HL-60 (cell line): ENCODE measurements around the gene TPP1.

Source experiments
- DNase-seq, 2 experiments: peaks; one replicate each; pipeline ENCODE4 v3.0.0-alpha.2; 2010 to 2020; ENCODE audit warnings: low read depth in 1 of 2, low spot score in 1 of 2
- H3K27ac ChIP-seq: fragments of 250-450 bp; sonication (Bioruptor Pico); replicated peaks from 2 replicates; pipeline ENCODE4 v1.5.1; 2020; ENCODE audit warnings: mild to moderate bottlenecking, moderate library complexity
- H3K27me3 ChIP-seq: fragments of 250-450 bp; sonication (Bioruptor Pico); 2 replicates; pipeline ENCODE4 v1.5.1; 2021; ENCODE audit warnings: mild to moderate bottlenecking, moderate library complexity; ENCODE audit not compliant: insufficient read depth, poor library complexity, severe bottlenecking
- H3K4me3 ChIP-seq: replicated peaks from 2 replicates; pipeline ENCODE4 v1.5.1; 2011; ENCODE audit warnings: mild to moderate bottlenecking, control low read depth, low read length; ENCODE audit not compliant: insufficient read depth
- CTCF ChIP-seq: IDR thresholded peaks from one replicate; pipeline ENCODE4 v1.5.1; 2011; ENCODE audit warnings: low read length, control low read depth, inconsistent platforms; ENCODE audit not compliant: insufficient read depth
- GABPA ChIP-seq: IDR thresholded peaks from 2 replicates; pipeline ENCODE4 v1.6.1; 2012; ENCODE audit warnings: low read depth
- POLR2AphosphoS5 ChIP-seq: IDR thresholded peaks from 2 replicates; pipeline ENCODE4 v1.6.1; 2012; ENCODE audit warnings: low read depth
- SPI1 ChIP-seq: IDR thresholded peaks from 2 replicates; pipeline ENCODE4 v1.6.1; 2012; ENCODE audit warnings: low read depth, mild to moderate bottlenecking, borderline replicate concordance
- TF ChIP-seq, protein P1 (sequence below): IDR thresholded peaks from 2 replicates; pipeline ENCODE4 v1.6.1; 2012; ENCODE audit warnings: low read depth; ENCODE audit not compliant: insufficient replicate concordance

Gene TPP1

GRCh38 chr11:6576471-6577373 is 42.5 kb downstream of the TPP1 start:
- DNase-seq, result peak; percentile 17 to 45
- Histone ChIP-seq H3K27ac (no peak overlapping the region), H3K27me3 (no peaks in the 10 kb centered on the region), H3K4me3 (no peak overlapping the region)
- TF ChIP-seq CTCF (no peak), POLR2AphosphoS5 (no peak), GABPA (no peak), SPI1 (no peak)
- TF ChIP-seq, protein P1, sequence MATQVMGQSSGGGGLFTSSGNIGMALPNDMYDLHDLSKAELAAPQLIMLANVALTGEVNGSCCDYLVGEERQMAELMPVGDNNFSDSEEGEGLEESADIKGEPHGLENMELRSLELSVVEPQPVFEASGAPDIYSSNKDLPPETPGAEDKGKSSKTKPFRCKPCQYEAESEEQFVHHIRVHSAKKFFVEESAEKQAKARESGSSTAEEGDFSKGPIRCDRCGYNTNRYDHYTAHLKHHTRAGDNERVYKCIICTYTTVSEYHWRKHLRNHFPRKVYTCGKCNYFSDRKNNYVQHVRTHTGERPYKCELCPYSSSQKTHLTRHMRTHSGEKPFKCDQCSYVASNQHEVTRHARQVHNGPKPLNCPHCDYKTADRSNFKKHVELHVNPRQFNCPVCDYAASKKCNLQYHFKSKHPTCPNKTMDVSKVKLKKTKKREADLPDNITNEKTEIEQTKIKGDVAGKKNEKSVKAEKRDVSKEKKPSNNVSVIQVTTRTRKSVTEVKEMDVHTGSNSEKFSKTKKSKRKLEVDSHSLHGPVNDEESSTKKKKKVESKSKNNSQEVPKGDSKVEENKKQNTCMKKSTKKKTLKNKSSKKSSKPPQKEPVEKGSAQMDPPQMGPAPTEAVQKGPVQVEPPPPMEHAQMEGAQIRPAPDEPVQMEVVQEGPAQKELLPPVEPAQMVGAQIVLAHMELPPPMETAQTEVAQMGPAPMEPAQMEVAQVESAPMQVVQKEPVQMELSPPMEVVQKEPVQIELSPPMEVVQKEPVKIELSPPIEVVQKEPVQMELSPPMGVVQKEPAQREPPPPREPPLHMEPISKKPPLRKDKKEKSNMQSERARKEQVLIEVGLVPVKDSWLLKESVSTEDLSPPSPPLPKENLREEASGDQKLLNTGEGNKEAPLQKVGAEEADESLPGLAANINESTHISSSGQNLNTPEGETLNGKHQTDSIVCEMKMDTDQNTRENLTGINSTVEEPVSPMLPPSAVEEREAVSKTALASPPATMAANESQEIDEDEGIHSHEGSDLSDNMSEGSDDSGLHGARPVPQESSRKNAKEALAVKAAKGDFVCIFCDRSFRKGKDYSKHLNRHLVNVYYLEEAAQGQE, result no peak

- DNase-seq, result no peak
- H3K27ac ChIP-seq, result no peak overlapping the region
- H3K27me3 ChIP-seq, result no peaks in the 10 kb centered on the region
- H3K4me3 ChIP-seq, result no peak overlapping the region
- TF ChIP-seq, protein P1, result no peak
- TF ChIP-seq CTCF (no peak), POLR2AphosphoS5 (no peak), SPI1 (no peak), GABPA (no peak)
Measured at GRCh38 chr11:6574816-6575715, 44.2 kb downstream of the TPP1 start.

- DNase-seq, result no peak
- no peak for TF ChIP-seq GABPA
- TF ChIP-seq SPI1, result no peak
- TF ChIP-seq CTCF, result no peak
- TF ChIP-seq POLR2AphosphoS5, result no peak
- TF ChIP-seq, protein P1, result no peak
- Histone ChIP-seq H3K4me3 (no peak overlapping the region), H3K27me3 (no peaks in the 10 kb centered on the region), H3K27ac (no peak overlapping the region)
Measured at GRCh38 chr11:6572215-6572614, 47.0 kb downstream of the TPP1 start.
